Right lobe of liver (tissue), 4 donors: ENCODE measurements around the gene EEFSEC.

ENCODE experiments used
- POLR2A ChIP-seq: fragments of 450-650 bp; IDR thresholded peaks from one replicate; pipeline ENCODE4 v1.6.1; 2017; ENCODE audit warnings: antibody characterized with exemption, mild to moderate bottlenecking
- TF ChIP-seq, protein P1 (sequence below), 4 donors: fragments of 200-600 bp in 3 of 4; fragments of 450-650 bp in 1 of 4; IDR thresholded peaks; one replicate each; pipeline versions ENCODE4 v1.5.1 to v1.8.0; 2016 to 2022; ENCODE audit warnings: antibody characterized with exemption in 4 of 4, mild to moderate bottlenecking in 2 of 4
- donor health status: DM: no; HTN: no; CAD: no.
- donor health status: DM: no; HTN: no; CAD: no.
- donor health status: DM: no; HTN: yes; CAD: no.

DNA sequence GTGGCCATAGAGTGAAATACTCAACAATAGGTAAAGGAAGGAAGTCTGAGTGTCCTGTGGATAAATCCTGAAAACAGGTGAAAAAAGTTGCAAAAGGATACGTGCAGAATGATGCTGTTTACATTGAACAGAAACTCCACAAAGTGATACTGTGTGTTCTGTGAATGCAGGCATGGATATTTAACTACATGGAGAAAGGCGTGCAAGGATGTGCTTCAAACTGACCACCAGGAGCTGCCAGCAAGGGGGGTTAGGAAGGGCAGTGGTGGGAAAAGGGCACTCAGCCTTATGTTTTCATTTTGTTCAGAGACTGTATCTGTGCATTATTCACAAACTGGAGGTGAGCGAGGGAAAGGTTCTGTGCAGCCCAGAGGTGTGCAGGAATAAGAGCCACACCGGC lies 266.0 kb downstream of the EEFSEC start:
- TF ChIP-seq POLR2A = no peak
- TF ChIP-seq, protein P1, sequence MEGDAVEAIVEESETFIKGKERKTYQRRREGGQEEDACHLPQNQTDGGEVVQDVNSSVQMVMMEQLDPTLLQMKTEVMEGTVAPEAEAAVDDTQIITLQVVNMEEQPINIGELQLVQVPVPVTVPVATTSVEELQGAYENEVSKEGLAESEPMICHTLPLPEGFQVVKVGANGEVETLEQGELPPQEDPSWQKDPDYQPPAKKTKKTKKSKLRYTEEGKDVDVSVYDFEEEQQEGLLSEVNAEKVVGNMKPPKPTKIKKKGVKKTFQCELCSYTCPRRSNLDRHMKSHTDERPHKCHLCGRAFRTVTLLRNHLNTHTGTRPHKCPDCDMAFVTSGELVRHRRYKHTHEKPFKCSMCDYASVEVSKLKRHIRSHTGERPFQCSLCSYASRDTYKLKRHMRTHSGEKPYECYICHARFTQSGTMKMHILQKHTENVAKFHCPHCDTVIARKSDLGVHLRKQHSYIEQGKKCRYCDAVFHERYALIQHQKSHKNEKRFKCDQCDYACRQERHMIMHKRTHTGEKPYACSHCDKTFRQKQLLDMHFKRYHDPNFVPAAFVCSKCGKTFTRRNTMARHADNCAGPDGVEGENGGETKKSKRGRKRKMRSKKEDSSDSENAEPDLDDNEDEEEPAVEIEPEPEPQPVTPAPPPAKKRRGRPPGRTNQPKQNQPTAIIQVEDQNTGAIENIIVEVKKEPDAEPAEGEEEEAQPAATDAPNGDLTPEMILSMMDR (IDR thresholded peaks at IDR 0.05) = no peak
